Kidney (tissue), 14 donors: ENCODE measurements around the gene GPR143. TPM values are rescaled to one million over a fixed set of nuclear protein-coding genes. Genes with fewer than 3 reads are reported as not detected.

Experiments
- DNase-seq, 5 donors: peaks; one replicate each; pipeline ENCODE4 v3.0.0-alpha.2; 2013 to 2020
- FAIRE-seq: peaks from 2 replicates; lab custom pipeline; 2012; peaks lifted over from hg19 to GRCh38; lab: Jason Lieb, UNC
- H3K27ac ChIP-seq, 2 donors: one replicate each; pipeline ENCODE4 v1.7.0; 2013; ENCODE audit warnings: low read depth in 2 of 2, low read length in 2 of 2, inconsistent platforms in 1 of 2
- H3K27me3 ChIP-seq: one replicate; pipeline ENCODE4 v1.7.1; 2013; ENCODE audit warnings: low read length, inconsistent platforms; ENCODE audit not compliant: control insufficient read depth, insufficient read depth
- H3K36me3 ChIP-seq, 3 donors: one replicate each; pipeline versions ENCODE4 v1.7.0 to v1.7.1; 2013; ENCODE audit warnings: low read length in 3 of 3, control low read depth in 1 of 3, inconsistent platforms in 1 of 3; ENCODE audit not compliant: insufficient read depth in 3 of 3, control insufficient read depth in 2 of 3
- H3K4me1 ChIP-seq, 3 donors: one replicate each; pipeline versions ENCODE4 v1.7.0 to v1.7.1; 2013; ENCODE audit warnings: low read length in 3 of 3, inconsistent platforms in 1 of 3, low read depth in 1 of 3; ENCODE audit not compliant: control insufficient read depth in 2 of 3, insufficient read depth in 2 of 3
- H3K4me3 ChIP-seq, 3 donors: one replicate each; pipeline versions ENCODE4 v1.7.0 to v1.8.1; 2013; ENCODE audit warnings: low read length in 3 of 3, control low read depth in 1 of 3, inconsistent platforms in 1 of 3
- H3K9ac ChIP-seq, 3 donors: one replicate each; pipeline versions ENCODE4 v1.7.0 to v1.7.1; 2013; ENCODE audit warnings: low read length in 3 of 3, control low read depth in 1 of 3, inconsistent platforms in 1 of 3
- H3K9me3 ChIP-seq, 3 donors: one replicate each; pipeline versions ENCODE4 v1.7.0 to v1.7.1; 2013; ENCODE audit warnings: low read length in 3 of 3, control low read depth in 1 of 3, inconsistent platforms in 1 of 3; ENCODE audit not compliant: control insufficient read depth in 2 of 3, insufficient read depth in 1 of 3
- CTCF ChIP-seq: IDR thresholded peaks from 3 replicates; pipeline ENCODE4 v1.5.1; 2012; ENCODE audit warnings: mild to moderate bottlenecking, moderate library complexity, borderline replicate concordance; ENCODE audit not compliant: insufficient read depth; ENCODE audit errors: extremely low read depth
- intact Hi-C: fragments of 100-400 bp; cut with DNase I; formaldehyde crosslinking; loops from one replicate; pipeline ENCODE4 v1.11.1; 2022
- polyA plus RNA-seq: library from polyadenylated mRNA; stranded (reverse); fragments of 350-450 nt; fragmentation: Illumina TruSeq; extraction: RNeasy Lipid Tissue Mini Kit (QIAGEN cat#74804); gene quantifications from one replicate; pipeline ENCODE4 v1.2.3, GENCODE V29; 2014; ENCODE audit warnings: low read depth, low replicate concordance; ENCODE audit not compliant: insufficient read depth
- total RNA-seq: library from RNA; stranded (reverse); fragmentation: NEBNext Ultra II Directional; extraction: Animal tissue kit (Norgen Biotek cat#: 25700); gene quantifications from one replicate; pipeline ENCODE4 v1.2.1, GENCODE V29; 2021
- donor health status: control.
- donor health status: control.
- donor health status: control.
- donor health status: control.
- donor health status: control.
- donor health status: DM: yes; HTN: yes; CAD: no.
- donor health status: Normal renal cell carcinoma (clear cell type).

GPR143 gene
- total and polyA plus RNA-seq, 2 donors from 2014 or later = 8.2 to 8.7 TPM

- FAIRE-seq = no peak
- intact Hi-C loops = no loop called here
- no peak for TF ChIP-seq CTCF
- Histone ChIP-seq H3K27ac (no peak overlapping the region), H3K9ac (no peak overlapping the region), H3K36me3 (no peaks in the 10 kb centered on the region), H3K4me1 (peaks cover 4 to 6% (median 4%) of the 10 kb centered on the region in 3 donors), H3K9me3 (no peaks in the 10 kb centered on the region), H3K27me3 (peaks cover 9% of the 10 kb centered on the region), H3K4me3 (no peak overlapping the region)
- DNase-seq = peak in 1 of 5 donors; percentile 35
Observed at GRCh38 chrX:9789555-9789954, 23.9 kb upstream of the GPR143 start.

- Histone ChIP-seq H3K27me3 (peaks cover 10% of the 10 kb centered on the region), H3K36me3 (no peaks in the 10 kb centered on the region), H3K9me3 (no peaks in the 10 kb centered on the region), H3K9ac (no peak overlapping the region), H3K27ac (no peak overlapping the region), H3K4me1 (peaks cover 4 to 6% (median 4%) of the 10 kb centered on the region in 3 donors), H3K4me3 (peak overlapping the region in 1 of 3 donors; percentile 11)
- no peak for TF ChIP-seq CTCF
- FAIRE-seq = no peak
- peak in 2 of 5 donors; percentile 39 to 68 for DNase-seq
- intact Hi-C loops = no loop called here
Observed at GRCh38 chrX:9788911-9789310, 23.3 kb upstream of the GPR143 start.

- FAIRE-seq (no peak), DNase-seq (peak in 4 of 5 donors; percentile 53 to 58 (median 54))
- Histone ChIP-seq H3K9me3 (no peaks in the 10 kb centered on the region), H3K9ac (peak overlapping the region; percentile 32 to 61 (median 46)), H3K4me3 (peak overlapping the region; percentile 64 to 69 (median 69)), H3K4me1 (peaks cover 4 to 6% (median 4%) of the 10 kb centered on the region in 3 donors), H3K27ac (peak overlapping the region in 1 of 2 donors; percentile 60), H3K36me3 (no peaks in the 10 kb centered on the region), H3K27me3 (peaks cover 10% of the 10 kb centered on the region)
- intact Hi-C loops = no loop called here
- TF ChIP-seq CTCF = no peak
Observed at GRCh38 chrX:9786798-9787635, 21.4 kb upstream of the GPR143 start.
